OCI-LY1 (cell line): Measurements from ENCODE around the gene CRISPLD2.

ENCODE experiments used
- H2AFZ ChIP-seq: fragments of 200-600 bp; sonication (generic), shearing (Covaris generic); 2 replicates; pipeline ENCODE4 v1.6.0; 2014; ENCODE audit warnings: antibody characterized with exemption, mild to moderate bottlenecking, low read length
- H3F3A ChIP-seq: fragments of 200-600 bp; sonication (generic), shearing (Covaris generic); 2 replicates; pipeline ENCODE4 v1.6.0; 2014; ENCODE audit warnings: mild to moderate bottlenecking, antibody characterized with exemption, low read length, moderate library complexity; ENCODE audit not compliant: insufficient read depth
- H3K27ac ChIP-seq: fragments of 200-600 bp; sonication (generic); 2 replicates; pipeline ENCODE4 v1.5.1; 2014; ENCODE audit warnings: low read length, mixed run types, mild to moderate bottlenecking, low read depth; ENCODE audit not compliant: poor library complexity, severe bottlenecking
- H3K27me3 ChIP-seq: fragments of 200-600 bp; sonication (generic); 2 replicates; pipeline ENCODE4 v1.6.0; 2014; ENCODE audit warnings: antibody characterized with exemption, mild to moderate bottlenecking, low read length, moderate library complexity; ENCODE audit not compliant: insufficient read depth
- H3K36me3 ChIP-seq: fragments of 200-600 bp; sonication (generic); 2 replicates; pipeline ENCODE4 v1.6.1; 2014; ENCODE audit warnings: mild to moderate bottlenecking, antibody characterized with exemption, low read length, moderate library complexity, mixed read lengths; ENCODE audit not compliant: insufficient read depth
- H3K4me1 ChIP-seq: fragments of 200-600 bp; sonication (generic); 2 replicates; pipeline ENCODE4 v1.5.1; 2014; ENCODE audit warnings: mild to moderate bottlenecking, low read length, moderate library complexity; ENCODE audit not compliant: insufficient read depth, severe bottlenecking
- H3K4me2 ChIP-seq: fragments of 200-600 bp; sonication (generic), shearing (Covaris generic); 2 replicates; pipeline ENCODE4 v1.6.1; 2014; ENCODE audit warnings: low read length
- H3K4me3 ChIP-seq: fragments of 200-600 bp; sonication (generic); 2 replicates; pipeline ENCODE4 v1.5.1; 2014; ENCODE audit warnings: low read length, low read depth, mild to moderate bottlenecking, mixed read lengths; ENCODE audit not compliant: poor library complexity, severe bottlenecking
- H3K79me2 ChIP-seq: fragments of 200-600 bp; shearing (Covaris generic); 2 replicates; pipeline ENCODE4 v1.6.1; 2016; ENCODE audit warnings: mixed run types, low read length, mixed read lengths; ENCODE audit not compliant: insufficient read depth
- H3K9ac ChIP-seq: fragments of 200-600 bp; sonication (generic), shearing (Covaris generic); 2 replicates; pipeline ENCODE4 v1.6.1; 2014; ENCODE audit warnings: mild to moderate bottlenecking, low read length, mixed read lengths
- H3K9me2 ChIP-seq: fragments of 200-600 bp; sonication (generic), shearing (Covaris generic); 2 replicates; pipeline ENCODE4 v1.6.1; 2014; ENCODE audit warnings: low read depth, mild to moderate bottlenecking, low read length, mixed read lengths
- H3K9me3 ChIP-seq: fragments of 200-600 bp; shearing (Covaris generic); 2 replicates; pipeline ENCODE4 v1.6.1; 2014; ENCODE audit warnings: low read length, mixed read lengths
- H4K20me1 ChIP-seq: fragments of 200-600 bp; sonication (generic), shearing (Covaris generic); 2 replicates; pipeline ENCODE4 v1.6.0; 2016; ENCODE audit warnings: mild to moderate bottlenecking, low read length; ENCODE audit not compliant: insufficient read depth
- EZH2 ChIP-seq: fragments of 200-600 bp; sonication (generic), shearing (Covaris generic); IDR thresholded peaks from 2 replicates; pipeline ENCODE4 v1.8.0; 2017; ENCODE audit warnings: borderline replicate concordance, mixed run types, mild to moderate bottlenecking, antibody characterized with exemption, low read length, moderate library complexity, mixed read lengths
- TF ChIP-seq, protein P1 (sequence below): fragments of 200-600 bp; sonication (generic), shearing (Covaris generic); IDR thresholded peaks from 2 replicates; pipeline ENCODE4 v1.5.1; 2017; ENCODE audit warnings: mild to moderate bottlenecking, antibody characterized with exemption, low read length, moderate library complexity, mixed read lengths

Gene CRISPLD2

DNA sequence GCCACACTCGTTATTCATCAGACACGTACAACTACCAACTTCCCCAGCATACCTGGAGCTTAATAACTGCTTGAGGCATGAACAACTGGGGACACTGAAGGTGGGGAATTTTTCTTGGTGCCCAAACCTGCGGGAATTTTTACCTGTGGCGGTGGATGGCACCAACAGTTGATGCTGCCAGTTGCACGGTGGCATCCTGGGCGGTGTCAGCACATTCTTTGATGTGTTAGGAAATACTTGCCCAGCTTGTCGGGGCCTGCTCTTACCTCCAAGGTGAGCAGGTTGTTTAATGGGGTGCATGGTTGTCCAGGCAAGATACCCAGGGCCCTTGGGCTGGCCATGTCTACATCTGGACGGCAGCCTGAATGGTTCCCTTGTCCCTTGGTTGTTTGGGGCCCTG lies 79.6 kb downstream of the CRISPLD2 start:
- Histone ChIP-seq H3K9ac (no peak overlapping the region), H3K36me3 (no peaks in the 10 kb centered on the region), H4K20me1 (no peaks in the 10 kb centered on the region), H2AFZ (no peak overlapping the region), H3F3A (no peaks in the 10 kb centered on the region), H3K4me2 (no peak overlapping the region), H3K4me3 (no peak overlapping the region), H3K9me3 (no peaks in the 10 kb centered on the region), H3K79me2 (no peaks in the 10 kb centered on the region), H3K27me3 (no peaks in the 10 kb centered on the region; the same call in 1 of the 2 replicates), H3K27ac (no peak overlapping the region), H3K4me1 (no peaks in the 10 kb centered on the region), H3K9me2 (no peaks in the 10 kb centered on the region)
- no peak for TF ChIP-seq EZH2
- TF ChIP-seq, protein P1, sequence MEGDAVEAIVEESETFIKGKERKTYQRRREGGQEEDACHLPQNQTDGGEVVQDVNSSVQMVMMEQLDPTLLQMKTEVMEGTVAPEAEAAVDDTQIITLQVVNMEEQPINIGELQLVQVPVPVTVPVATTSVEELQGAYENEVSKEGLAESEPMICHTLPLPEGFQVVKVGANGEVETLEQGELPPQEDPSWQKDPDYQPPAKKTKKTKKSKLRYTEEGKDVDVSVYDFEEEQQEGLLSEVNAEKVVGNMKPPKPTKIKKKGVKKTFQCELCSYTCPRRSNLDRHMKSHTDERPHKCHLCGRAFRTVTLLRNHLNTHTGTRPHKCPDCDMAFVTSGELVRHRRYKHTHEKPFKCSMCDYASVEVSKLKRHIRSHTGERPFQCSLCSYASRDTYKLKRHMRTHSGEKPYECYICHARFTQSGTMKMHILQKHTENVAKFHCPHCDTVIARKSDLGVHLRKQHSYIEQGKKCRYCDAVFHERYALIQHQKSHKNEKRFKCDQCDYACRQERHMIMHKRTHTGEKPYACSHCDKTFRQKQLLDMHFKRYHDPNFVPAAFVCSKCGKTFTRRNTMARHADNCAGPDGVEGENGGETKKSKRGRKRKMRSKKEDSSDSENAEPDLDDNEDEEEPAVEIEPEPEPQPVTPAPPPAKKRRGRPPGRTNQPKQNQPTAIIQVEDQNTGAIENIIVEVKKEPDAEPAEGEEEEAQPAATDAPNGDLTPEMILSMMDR: no peak

GRCh38 chr16:84905965-84906460 lies 86.2 kb downstream of the CRISPLD2 start:
- no peaks in the 10 kb centered on the region for H3K9me3 ChIP-seq
- peaks cover 21% of the 10 kb centered on the region; the same call in 1 of the 2 replicates for H3K27me3 ChIP-seq
- H4K20me1 ChIP-seq: no peaks in the 10 kb centered on the region
- TF ChIP-seq, protein P1: no peak
- TF ChIP-seq EZH2: no peak
- no peaks in the 10 kb centered on the region for H3K9me2 ChIP-seq
- H3K9ac ChIP-seq: no peak overlapping the region
- H3K4me3 ChIP-seq: no peak overlapping the region
- no peaks in the 10 kb centered on the region for H3K79me2 ChIP-seq
- no peak overlapping the region for H3K4me2 ChIP-seq
- no peaks in the 10 kb centered on the region for H3F3A ChIP-seq
- H2AFZ ChIP-seq: no peak overlapping the region
- H3K36me3 ChIP-seq: no peaks in the 10 kb centered on the region
- H3K4me1 ChIP-seq: no peaks in the 10 kb centered on the region
- H3K27ac ChIP-seq: no peak overlapping the region

GRCh38 chr16:84907051-84907450 lies 87.3 kb downstream of the CRISPLD2 start:
- Histone ChIP-seq H3K9me2 (no peaks in the 10 kb centered on the region), H3K27me3 (peaks cover 21% of the 10 kb centered on the region; the same call in 1 of the 2 replicates), H3K4me1 (no peaks in the 10 kb centered on the region), H3K9me3 (no peaks in the 10 kb centered on the region), H3K9ac (no peak overlapping the region), H3K27ac (no peak overlapping the region), H3F3A (no peaks in the 10 kb centered on the region), H3K4me2 (no peak overlapping the region), H3K4me3 (no peak overlapping the region), H3K36me3 (no peaks in the 10 kb centered on the region), H2AFZ (no peak overlapping the region), H4K20me1 (no peaks in the 10 kb centered on the region), H3K79me2 (no peaks in the 10 kb centered on the region)
- TF ChIP-seq EZH2: no peak
- TF ChIP-seq, protein P1: no peak
